ENCODE results near the gene GFOD1. TPM values are rescaled to one million over a fixed set of nuclear protein-coding genes. Genes with fewer than 3 reads are reported as not detected.
A peak's percentile ranks its signal among the peaks of the same experiment; 100 is the strongest.

The GFOD1 gene
- total RNA-seq, 1 donor from 2014 or later: 17.4 TPM

GRCh38 chr6:13427316-13427715, 60.1 kb downstream of the GFOD1 start:
- no peak for DNase-seq (ENCODE audit: low spot score)

GRCh38 chr6:13425943-13426931, 61.2 kb downstream of the GFOD1 start:
- no peak for DNase-seq (ENCODE audit: low spot score)

GRCh38 chr6:13425270-13425873, 62.0 kb downstream of the GFOD1 start:
- DNase-seq (ENCODE audit: low spot score): no peak

GRCh38 chr6:13423252-13423651, 64.1 kb downstream of the GFOD1 start:
- no peak for DNase-seq (ENCODE audit: low spot score)

- no peak for DNase-seq (ENCODE audit: low spot score)
These were observed 64.6 kb downstream of the GFOD1 start for GRCh38 chr6:13422681-13423221.

GRCh38 chr6:13421425-13422059, 65.9 kb downstream of the GFOD1 start:
- DNase-seq (ENCODE audit: low spot score): no peak

- no peak for DNase-seq (ENCODE audit: low spot score)
These were observed 67.1 kb downstream of the GFOD1 start for GRCh38 chr6:13420269-13420668.

- DNase-seq (ENCODE audit: low spot score): no peak
These were observed 67.8 kb downstream of the GFOD1 start for GRCh38 chr6:13419422-13420195.

- DNase-seq (ENCODE audit: low spot score): no peak
These were observed 68.6 kb downstream of the GFOD1 start for GRCh38 chr6:13418844-13419243.

GRCh38 chr6:13417954-13418353, 69.4 kb downstream of the GFOD1 start:
- DNase-seq (ENCODE audit: low spot score): no peak

GRCh38 chr6:13417431-13417830, 70.0 kb downstream of the GFOD1 start:
- DNase-seq (ENCODE audit: low spot score): no peak

GRCh38 chr6:13415283-13415682, 72.1 kb downstream of the GFOD1 start:
- DNase-seq (ENCODE audit: low spot score): no peak

- DNase-seq (ENCODE audit: low spot score): peak; percentile 49
These were observed 73.4 kb downstream of the GFOD1 start for GRCh38 chr6:13413900-13414555.

- DNase-seq (ENCODE audit: low spot score): no peak
These were observed 73.9 kb downstream of the GFOD1 start for GRCh38 chr6:13413466-13413862.

- no peak for DNase-seq (ENCODE audit: low spot score)
These were observed 74.5 kb downstream of the GFOD1 start for GRCh38 chr6:13412639-13413465.

GRCh38 chr6:13412211-13412610, 75.2 kb downstream of the GFOD1 start:
- DNase-seq (ENCODE audit: low spot score): no peak

GRCh38 chr6:13411484-13411883, 75.9 kb downstream of the GFOD1 start:
- no peak for DNase-seq (ENCODE audit: low spot score)

GRCh38 chr6:13409991-13410390, 77.4 kb downstream of the GFOD1 start:
- DNase-seq (ENCODE audit: low spot score): no peak

- peak; percentile 85 for DNase-seq (ENCODE audit: low spot score)
These were observed 79.4 kb downstream of the GFOD1 start for GRCh38 chr6:13407709-13408695.
